ENCODE measurements around the gene KLRF1.

Gene KLRF1, protein sequence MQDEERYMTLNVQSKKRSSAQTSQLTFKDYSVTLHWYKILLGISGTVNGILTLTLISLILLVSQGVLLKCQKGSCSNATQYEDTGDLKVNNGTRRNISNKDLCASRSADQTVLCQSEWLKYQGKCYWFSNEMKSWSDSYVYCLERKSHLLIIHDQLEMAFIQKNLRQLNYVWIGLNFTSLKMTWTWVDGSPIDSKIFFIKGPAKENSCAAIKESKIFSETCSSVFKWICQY
- 0.56 reads per million for total RNA-seq

DNA sequence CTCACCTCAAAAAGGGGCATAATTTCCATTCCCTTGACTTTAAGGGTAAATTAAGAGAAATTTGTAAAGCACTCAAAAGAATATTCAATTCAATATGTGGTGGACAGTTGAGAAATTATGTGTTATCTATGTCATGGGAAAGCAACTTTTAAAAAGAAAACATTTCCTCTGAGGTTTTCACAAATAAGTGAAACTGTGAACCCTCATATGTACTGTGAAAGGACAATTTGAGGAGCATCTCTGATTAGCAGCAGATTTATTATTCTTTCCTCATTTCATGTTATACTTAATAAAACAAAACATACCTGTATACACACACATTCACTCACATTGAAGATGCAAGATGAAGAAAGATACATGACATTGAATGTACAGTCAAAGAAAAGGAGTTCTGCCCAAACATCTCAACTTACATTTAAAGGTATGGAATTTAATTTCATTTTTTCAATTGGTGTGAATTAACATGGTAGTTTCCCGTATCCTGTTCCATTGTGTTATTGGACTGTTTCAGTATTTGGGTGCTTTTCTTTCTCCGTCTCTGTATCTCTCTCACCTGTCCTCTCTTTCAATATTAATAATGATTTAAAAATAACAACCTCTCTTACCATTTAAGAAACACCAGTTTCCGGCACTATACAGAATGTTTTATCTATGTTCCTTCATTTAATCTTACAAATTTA, at the start of gene KLRF1:
Gene KLRF1 (plus strand): TSS at position 273 of the 680 bp plus-strand sequence. CDS start 64 bp downstream, at position 337.
- no peak for DNase-seq

DNA sequence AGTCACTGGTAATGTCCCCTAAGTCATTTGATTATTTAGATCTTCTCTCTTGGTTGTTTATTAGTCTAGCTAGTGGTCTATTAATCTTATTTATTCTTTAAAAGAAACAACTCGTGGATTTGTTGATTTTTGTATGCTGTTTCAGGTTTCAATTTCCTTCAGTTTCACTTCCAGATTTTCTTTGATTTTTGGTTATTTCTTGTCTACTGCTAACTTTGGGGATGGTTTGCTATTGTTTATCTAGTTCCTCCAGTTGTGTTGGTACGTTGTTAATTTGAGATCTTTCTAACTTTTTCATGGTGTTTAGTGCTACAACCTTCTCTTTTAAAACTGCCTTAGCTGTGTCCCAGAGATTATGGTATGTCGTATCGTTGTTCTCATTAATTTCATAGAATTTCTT, 48.1 kb upstream of the KLRF1 start:
- no peak for DNase-seq

DNA sequence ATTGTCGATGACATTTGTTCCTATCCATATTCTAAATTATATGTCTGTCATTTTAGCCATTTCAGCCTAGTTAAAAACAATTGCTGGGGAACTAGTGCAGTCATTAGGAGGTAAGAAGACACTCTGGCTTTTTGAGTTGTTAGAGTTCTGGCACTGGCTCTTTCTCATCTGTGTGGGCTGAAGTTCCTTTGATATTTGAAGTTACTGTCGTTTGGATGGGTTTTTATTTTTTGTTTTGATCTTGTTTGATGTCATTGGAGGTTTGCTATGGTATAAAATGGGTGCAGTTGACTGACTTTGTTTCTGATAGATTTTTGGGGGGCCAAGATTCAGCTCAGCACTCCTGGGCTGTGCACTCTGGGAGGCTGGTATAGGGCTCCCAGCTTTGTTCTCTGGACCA, 45.9 kb upstream of the KLRF1 start:
- no peak for DNase-seq

DNA sequence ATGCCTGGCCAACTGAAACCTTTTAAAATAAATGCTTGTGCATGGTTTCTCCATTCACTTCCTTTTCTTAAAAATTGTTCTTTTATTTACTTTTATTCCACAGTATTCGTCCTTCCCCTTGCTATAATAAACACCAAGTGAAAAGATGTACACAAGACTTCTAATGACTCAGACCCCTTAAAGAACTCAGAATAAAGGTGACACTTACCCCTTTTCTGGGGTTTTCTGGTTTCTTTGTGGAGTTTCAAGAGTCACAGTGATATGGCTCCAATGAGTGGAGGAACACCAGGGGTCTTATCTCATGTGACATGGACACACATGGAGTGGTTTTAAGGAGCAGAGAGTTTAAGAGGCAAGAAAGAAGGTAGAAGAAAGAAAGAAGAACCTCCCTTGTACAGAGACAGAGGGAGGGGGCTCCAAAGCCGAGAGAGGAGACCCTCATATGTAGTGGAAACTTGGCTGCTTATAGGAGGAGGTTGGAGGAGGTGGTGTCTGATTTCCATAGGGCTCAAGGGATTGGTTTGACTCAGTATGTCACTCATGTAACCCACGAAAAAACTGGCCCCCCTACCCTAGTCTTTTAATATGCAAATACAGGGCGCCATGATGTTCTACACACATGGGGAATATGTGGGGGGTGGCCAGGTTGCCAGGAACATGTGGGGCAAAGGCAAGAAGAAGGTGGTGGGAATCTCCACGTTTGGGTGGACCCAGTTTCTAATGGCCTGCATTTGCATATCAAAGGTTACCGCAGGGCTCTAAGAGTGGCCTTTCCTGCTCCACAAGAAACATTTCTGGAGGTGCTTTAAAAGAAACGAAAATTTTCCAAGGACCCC, 44.5 kb upstream of the KLRF1 start:
- no peak for DNase-seq

DNA sequence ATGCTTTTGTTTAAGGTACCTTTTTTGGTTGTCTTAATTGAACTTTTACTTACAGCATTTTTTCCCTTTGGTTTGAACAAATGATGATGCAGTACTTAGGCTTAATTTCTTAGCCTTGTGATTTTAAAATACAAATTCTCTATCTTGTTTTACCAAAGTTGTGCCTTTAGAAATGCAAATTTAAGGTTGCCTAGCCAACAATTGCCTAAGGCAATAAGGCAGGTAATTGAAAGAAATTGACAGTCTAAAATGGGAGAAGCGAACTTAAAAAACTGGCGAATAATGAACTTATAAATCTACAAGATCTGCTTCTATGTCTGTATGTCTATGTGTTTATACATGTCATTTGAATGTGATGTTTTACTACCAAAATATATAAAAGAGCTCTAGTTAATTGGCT, 43.0 kb upstream of the KLRF1 start:
- DNase-seq: no peak

DNA sequence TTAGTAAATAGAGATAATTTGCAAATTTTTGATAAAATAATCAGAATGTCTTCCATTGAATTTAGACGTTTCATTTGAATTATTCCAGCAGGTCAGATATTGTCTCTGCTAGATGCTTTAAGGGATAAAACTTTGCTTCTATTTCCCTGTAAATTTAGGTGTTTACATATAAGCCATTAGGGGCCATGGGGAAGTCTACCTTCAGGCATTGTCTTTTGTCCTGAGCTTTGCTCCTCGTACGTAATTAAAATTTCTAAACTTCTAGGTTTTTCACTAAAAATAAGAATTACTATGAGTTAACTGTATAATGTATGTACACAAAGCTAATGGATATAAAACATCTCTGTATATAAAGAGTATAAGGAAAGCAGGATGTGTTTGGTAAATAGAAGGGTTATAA, 42.5 kb upstream of the KLRF1 start:
- no peak for DNase-seq

DNA sequence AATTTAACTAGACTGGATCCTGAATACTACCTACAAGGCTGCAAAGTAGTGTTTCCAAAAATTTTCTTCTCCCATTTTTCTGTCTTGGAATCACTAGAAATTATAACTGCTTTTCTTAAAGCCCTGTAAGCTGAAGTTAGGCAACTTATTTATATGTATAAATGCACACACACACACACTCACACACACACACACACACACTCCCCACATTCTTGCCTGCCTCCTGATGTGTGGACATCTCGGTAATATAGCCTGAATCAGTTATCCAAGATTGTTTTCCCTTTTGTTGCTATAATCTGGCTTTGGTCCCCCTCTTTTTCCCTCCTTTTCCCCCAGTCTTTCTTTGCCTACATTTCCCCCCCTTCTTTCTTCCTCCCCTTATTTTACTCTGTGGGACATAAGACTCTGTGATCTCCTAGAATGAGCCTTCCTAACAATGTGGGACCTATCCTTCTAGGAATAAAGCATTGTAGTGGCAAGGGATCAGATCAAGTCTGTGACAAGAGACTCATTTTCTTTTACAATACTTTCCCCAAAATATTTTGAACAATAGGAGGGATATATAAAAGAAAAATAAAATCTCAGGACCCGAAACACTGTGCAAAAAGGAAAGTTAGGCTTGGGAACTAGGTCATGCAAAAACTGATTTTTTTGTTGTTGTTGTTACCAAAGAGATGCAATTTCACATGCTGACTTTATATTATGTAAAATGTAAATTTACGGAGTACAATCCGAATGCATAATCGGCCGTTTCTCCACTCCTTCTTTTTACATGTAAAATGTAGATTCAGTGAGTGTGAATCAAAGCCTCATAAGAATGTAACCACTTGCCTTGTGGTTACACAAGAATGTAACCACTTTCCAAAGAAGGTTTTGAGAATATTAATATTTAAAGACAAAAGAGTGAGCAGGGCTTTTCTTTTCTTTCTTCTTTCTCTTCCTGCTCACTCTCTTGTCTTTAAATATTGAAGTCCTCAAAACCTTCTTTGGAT, 40.3 kb upstream of the KLRF1 start:
- no peak for DNase-seq

DNA sequence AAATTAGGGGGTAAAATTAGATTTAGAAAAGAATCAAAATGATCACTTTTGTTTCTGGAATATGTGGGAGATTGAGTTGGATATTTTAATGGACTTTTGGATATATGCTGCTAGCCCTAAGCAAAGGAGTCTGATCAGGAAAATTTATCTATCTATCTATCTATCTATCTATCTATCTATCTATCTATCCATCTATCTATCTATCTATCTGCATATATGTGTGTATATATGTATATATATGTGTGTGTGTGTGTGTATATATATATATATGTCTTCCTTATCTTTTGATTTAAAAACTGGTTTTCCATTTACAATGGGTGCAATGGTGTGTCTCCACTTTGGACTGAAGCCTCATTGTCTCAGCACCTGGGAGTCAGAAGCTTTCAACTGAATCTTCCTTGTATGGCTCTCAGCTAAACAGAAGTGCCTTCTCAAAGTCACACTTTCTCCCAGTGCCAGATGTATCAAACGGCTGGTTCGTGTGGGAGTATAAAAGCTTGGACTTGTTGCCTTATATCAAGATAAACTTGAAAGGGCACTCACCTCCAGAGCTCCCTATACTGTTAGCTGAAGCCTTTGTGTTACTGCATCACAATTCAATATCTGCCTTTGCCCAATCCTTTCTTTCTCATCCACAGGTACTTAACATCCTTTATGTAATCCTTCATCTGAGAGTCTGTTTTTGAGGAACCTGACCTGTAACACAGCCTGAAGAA, 34.9 kb upstream of the KLRF1 start:
- no peak for DNase-seq

DNA sequence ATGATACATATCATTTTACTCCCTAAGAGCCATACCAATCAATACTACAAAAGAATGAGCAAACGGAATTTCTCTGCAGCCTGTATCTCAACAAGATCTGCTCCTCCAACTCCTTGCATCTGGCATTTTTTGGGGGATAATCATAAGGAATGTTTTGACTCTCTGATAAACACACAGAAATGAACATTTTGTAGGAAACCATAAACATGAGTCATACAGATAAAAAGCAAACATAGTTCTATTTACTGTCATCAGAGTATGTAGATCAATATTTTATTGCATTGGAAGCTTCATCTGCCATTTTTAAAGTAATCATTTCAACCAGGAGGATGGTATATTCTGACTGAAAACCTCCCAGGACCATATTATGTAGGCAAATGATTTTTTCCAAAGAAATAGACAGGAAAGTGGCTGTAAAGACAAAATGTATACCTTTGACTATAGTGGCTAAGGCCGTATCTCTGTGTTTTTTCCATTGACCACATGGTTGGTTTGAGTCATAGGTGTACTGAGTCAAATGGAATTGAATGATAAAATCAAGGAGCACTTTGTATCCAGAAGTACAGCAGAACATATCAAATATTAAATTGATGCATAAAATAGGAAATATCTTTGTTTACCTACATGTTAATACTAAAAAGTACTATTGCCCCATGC, 34.2 kb upstream of the KLRF1 start:
- no peak for DNase-seq

DNA sequence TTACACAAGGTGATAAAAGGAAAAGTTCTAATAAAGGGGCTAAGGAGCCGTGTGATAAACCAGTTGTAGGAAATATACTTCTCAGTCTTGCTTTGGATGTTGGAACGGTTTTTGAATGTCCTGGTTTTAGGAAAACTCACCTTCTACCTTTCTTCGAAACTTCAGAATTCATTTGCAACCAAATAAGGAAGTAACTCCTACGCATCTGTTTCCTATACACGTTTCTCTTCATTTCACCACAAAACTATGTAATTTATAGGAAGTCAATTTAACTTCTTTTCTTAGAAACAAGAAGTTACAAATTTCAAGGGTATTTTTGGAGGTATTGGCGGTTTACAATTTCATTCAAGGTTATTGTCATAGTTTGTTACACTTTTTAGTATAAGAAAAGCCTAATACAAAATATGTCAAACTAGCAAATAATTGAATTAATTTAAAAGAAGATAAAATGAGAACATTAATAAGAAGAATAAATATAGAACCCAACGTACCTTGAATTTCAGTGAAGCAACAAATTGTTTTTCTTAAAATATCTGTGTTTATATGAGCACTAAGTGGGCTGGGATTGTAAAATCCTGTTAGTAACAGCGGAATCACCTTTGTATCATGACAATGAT, 33.4 kb upstream of the KLRF1 start:
- DNase-seq: no peak

DNA sequence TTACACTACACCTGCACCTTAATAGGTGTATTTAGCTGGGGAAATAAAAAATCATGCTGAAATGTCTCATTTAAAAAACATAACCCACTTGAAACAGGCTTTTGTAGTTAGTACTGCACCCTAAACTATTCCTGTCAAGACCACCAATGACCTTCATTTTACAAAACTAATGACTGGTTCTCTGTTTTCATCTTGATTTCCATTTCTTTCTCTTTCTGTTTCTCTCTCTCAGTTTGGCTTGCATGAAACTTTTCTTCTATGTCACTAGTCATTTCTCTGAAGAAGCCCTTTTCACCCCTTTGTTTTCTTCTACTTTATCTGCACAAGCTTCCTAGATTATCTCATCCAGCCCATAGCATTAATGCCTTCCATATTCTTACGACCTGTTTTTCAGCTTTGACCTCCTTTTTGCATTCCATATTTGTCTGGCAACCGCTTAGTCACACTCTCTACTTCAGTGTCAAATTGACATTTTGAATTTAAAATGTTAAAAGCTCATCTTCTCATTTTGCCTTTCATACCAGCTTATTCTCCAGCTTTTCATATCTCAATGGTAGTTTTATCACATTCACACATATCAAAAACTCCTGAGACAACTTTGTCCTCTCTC, 32.7 kb upstream of the KLRF1 start:
- no peak for DNase-seq

DNA sequence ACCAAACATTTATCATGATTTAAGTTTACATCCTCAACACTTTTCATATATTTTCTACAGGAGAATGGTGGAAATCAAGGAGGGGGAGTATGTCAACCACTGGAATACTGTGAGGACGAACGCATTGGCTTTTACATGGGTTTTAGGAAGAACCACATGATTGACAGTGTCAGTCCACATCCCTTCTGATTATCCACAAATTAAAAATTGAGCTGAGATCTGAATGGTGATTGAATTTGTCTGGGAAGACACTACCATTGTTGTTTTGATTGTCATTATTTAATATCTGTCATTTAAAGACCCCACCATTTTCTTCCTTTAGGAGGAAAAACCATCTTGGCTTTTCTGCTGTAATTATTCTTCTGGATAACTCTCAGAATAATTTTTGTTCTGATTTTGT, 31.3 kb upstream of the KLRF1 start:
- no peak for DNase-seq

DNA sequence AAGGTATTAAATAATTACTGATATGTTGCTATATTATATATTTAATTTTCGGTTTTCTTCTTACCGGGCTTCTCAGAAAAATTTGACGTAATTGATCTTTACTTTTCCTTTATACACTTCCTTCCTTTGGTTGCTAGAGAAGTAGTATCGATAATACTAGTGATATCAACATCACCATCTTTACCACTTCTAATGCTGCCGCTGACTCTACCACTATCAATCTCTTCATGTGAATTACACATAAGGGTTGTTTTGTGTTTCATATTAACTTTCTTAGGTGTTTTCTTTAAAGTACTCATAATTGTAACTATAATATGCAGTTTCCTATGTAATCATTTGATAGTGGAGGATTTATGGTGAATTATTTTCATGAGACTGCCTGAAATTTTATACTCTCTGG, 30.9 kb upstream of the KLRF1 start:
- DNase-seq: peak; percentile 19

DNA sequence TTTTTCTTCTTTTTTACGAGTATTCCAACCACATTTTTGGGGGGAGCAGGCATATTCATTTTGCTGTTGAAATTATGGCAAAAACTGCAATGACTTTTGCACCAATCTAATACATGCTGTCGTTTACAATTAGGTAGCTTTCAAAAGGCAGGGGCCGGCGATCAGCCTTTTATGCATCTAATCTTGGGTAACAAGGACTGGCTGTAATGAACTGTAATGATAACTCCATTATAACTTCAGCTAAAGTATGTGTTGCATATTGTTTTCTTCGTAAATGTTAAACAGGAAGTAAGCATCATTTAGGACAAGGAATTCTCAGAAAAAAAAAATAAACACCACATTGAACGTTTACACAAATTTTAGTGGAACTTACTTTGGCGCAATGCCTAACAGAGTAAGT, 30.3 kb upstream of the KLRF1 start:
- no peak for DNase-seq

DNA sequence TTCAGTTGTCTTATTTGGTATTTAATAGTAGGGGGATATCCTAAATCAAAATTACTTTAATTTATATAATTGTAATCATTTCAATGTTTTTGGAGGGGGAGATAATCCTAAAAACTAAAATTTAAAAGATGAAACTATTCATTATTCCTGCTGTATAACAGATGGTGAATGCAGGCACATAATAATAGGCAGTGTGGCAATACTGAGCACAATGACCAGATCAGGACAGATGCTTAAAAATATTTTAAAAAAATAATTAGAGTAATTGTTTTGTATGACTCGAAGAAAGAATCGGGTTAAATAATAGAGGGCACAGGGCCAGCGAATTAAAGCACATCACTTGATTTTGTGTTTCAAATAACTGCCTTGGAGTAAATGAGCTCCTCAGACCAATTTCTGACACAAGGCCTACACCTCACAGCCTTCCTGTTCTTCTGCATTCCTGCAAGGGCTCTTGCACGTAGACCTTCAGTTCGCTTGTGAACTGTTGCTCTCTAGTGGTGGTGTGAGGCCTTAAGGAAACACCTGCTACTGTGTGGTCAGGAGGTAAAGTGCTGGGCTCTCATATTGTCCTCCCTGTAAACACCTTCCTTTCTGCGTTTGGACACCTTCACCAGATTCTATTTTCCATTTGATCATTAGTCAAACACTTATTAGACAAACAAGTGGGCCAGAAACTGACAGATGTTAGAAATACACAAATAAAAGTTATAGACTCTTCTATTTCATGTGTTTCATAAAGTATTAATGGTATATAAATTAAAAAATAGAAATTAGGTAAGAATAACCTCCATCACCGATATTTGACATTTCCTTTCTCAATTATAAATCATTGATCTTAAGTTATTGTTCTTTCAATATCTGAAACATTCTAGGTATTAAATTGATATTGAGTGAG, 29.3 kb upstream of the KLRF1 start:
- peak; percentile 53 for DNase-seq

DNA sequence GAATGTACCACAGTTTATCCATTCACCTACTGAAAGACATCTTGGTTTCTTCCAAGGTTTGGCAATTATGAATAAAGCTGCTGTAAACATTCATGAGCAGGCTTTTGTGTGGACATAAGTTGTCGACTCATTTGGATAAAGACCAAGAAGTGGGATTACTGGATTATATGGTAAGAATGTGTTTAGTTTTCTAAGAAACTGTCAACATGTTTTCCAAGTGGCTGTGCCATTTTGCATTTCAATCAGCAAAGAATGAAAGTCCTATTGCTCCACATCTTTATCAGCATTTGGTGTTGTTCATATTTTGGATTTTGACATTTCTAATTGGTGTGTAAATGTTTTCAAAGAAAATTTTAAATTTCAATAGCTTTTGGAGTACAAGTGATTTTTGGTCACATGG, 27.3 kb upstream of the KLRF1 start:
- no peak for DNase-seq

DNA sequence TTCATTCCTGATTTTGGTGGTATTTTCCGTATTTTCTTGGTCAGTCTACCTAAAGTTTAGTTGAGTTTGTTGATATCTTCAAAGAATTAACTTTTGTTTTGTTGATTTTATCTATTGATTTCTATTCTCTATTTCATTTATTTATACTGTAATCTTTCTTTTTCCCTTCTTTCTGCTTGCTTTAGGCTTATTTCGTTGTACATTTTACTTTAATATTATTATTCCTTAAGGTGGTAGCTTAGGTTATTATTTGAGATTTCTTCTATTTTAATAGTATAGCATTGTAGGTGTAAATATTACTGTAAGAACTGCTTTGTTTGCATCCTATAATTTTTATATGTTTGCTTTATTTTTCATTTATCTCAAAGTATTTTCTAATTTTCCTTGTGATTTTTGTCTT, 21.4 kb upstream of the KLRF1 start:
- no peak for DNase-seq

DNA sequence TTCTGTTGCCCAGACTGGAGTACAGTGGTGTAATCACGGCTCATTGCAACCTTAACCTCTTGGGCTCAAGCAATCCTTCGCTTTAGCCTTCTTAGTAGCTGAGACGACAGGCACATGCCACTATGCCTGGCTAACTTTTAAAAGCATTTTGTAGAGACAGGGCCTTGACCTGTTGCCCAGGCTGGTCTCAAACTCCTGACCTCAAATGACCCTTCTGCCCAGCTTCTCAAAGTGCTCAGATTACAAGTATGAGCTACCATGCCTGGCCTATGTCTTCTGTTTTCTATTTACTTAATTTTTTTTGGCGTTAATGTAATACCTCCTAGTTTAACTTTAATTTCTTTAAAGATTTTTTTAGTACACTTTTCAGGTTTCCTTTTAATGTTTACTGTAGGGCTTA, 20.6 kb upstream of the KLRF1 start:
- no peak for DNase-seq

DNA sequence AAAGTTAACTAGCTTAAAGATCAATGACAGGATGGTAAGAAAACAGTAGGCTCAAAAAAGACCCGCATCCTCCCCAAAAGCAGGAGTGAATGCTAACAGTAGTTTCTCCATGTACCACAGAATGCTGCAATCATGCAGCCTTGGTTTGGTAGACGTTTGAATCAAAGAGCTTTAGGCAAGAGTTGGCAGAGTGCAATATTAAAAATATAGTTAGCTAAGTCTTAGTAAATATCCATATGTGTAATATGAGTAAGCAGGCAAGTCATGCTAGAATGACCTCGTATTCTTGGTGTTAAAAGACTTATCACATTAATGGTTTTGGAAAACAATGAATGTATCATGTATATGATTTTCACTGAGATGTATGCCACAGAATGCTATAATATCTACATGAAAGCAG, 18.8 kb upstream of the KLRF1 start:
- no peak for DNase-seq

All from effector CD4-positive, alpha-beta T cell (primary cell).